ENCODE measurements around the gene WASHC3. TPM values are rescaled to one million over a fixed set of nuclear protein-coding genes. Genes with fewer than 3 reads are reported as not detected.

WASHC3 gene
- total RNA-seq, 1 donor from 2014 or later, result 34.6 TPM

DNA sequence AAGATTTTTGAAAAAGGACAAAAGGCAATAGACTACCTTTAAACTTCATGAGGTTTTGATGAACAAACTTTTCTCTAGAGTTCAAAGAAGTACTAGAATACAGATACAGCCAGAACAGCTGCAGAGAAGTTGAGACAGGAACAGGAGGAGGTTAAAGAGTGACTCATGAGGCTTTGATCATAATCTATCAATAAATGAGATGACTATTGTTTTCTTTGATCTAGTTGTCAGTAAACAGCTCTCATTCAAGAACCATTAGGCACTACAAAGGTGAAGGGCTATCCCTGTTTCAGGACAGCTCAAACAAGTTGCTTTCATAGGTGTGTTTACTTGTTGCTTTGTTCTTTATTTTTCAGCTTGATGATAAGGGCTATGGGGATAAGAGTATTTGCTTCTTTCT lies 2.4 kb downstream of the WASHC3 start:
- peaks cover 32% of the 10 kb centered on the region for H3K36me3 ChIP-seq
- ATAC-seq (no peak), DNase-seq (no peak)
- H3K27me3 ChIP-seq, result no peaks in the 10 kb centered on the region
- TF ChIP-seq, protein P1, sequence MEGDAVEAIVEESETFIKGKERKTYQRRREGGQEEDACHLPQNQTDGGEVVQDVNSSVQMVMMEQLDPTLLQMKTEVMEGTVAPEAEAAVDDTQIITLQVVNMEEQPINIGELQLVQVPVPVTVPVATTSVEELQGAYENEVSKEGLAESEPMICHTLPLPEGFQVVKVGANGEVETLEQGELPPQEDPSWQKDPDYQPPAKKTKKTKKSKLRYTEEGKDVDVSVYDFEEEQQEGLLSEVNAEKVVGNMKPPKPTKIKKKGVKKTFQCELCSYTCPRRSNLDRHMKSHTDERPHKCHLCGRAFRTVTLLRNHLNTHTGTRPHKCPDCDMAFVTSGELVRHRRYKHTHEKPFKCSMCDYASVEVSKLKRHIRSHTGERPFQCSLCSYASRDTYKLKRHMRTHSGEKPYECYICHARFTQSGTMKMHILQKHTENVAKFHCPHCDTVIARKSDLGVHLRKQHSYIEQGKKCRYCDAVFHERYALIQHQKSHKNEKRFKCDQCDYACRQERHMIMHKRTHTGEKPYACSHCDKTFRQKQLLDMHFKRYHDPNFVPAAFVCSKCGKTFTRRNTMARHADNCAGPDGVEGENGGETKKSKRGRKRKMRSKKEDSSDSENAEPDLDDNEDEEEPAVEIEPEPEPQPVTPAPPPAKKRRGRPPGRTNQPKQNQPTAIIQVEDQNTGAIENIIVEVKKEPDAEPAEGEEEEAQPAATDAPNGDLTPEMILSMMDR (IDR thresholded peaks at IDR 0.05), result no peak
- no peaks in the 10 kb centered on the region for H3K9me3 ChIP-seq
- intact Hi-C loops (cut with DNase I), result no loop called here
- no peaks in the 10 kb centered on the region for H3K4me1 ChIP-seq
- H3K27ac ChIP-seq, result no peak overlapping the region
- H3K4me3 ChIP-seq, result no peak overlapping the region

DNA sequence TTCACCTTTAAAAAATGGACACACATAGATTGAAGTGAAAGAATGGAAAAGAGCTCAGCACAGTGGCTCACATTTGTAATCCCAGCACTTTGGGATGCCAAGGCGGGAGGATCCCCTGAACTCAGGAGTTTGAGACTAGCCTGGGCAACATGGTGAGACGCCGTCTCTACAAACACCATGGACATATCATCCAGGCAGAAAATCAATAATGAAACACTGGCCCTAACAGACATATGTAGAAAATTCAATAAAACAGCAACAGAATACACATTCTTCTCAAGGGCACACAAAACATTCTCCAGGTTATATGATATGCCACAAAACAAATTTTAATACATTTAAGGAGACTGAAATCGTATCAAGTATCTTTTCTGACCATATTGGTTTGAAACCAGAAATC lies 7.4 kb downstream of the WASHC3 start:
- Histone ChIP-seq H3K9me3 (no peaks in the 10 kb centered on the region), H3K27me3 (no peaks in the 10 kb centered on the region), H3K27ac (no peak overlapping the region), H3K4me1 (peaks cover 5% of the 10 kb centered on the region), H3K36me3 (peaks cover 57% of the 10 kb centered on the region), H3K4me3 (no peak overlapping the region)
- intact Hi-C loops (cut with DNase I), result no loop called here
- TF ChIP-seq, protein P1 (IDR thresholded peaks at IDR 0.05), result no peak
- no peak for ATAC-seq
- DNase-seq, result no peak

GRCh38 chr12:102053062-102053349 lies 8.8 kb downstream of the WASHC3 start:
- DNase-seq (no peak), ATAC-seq (peak; percentile 33)
- H3K36me3 ChIP-seq, result peaks cover 64% of the 10 kb centered on the region
- H3K27me3 ChIP-seq, result no peaks in the 10 kb centered on the region
- H3K27ac ChIP-seq, result no peak overlapping the region
- no peaks in the 10 kb centered on the region for H3K9me3 ChIP-seq
- intact Hi-C loops (cut with DNase I), result no loop called here
- peaks cover 5% of the 10 kb centered on the region for H3K4me1 ChIP-seq
- no peak overlapping the region for H3K4me3 ChIP-seq
- TF ChIP-seq, protein P1 (IDR thresholded peaks at IDR 0.05), result no peak

DNA sequence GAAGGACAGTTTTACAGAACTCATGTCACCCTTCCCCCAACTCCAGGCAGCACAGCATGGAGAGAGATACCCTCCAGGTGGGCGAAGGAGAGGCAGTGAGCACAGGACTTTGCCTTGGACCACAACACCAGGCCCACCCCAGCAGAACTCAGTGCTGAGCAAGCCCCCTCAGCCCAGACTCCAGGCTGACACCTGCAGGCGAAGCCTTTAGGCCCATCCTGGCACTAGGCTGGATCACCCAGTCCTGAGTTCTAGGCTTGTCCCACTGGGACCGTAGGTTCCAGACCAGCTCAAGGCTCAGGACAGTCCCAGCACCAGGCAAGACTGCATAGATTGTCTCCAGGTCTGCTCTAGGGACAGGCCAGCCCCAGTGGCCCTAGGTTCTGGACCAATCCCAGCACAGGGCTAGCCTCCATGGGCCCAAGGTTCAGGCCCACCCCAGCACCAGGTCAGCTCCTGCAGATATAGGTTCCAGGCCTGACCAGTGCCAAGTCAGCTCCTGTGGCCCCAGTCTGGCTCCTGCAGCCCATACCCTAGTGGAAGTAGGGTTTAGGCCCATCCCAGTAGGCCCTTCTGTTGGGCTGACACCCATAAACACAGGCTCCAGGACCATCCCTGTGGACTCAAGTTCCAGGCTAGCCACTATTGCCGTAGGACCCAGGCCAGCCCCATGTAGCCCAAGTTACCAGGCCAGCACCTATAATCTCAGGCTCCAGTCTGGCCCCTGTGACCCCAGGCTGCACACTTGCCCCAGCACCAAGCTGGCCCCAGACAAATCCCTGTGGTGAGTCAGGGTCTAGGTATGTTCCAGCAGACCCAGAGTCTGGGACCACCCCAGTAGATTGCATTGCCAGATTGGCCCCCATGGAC lies 9.4 kb downstream of the WASHC3 start:
- Histone ChIP-seq H3K36me3 (peaks cover 62% of the 10 kb centered on the region), H3K27ac (no peak overlapping the region), H3K4me1 (peaks cover 5% of the 10 kb centered on the region), H3K27me3 (no peaks in the 10 kb centered on the region), H3K4me3 (no peak overlapping the region), H3K9me3 (no peaks in the 10 kb centered on the region)
- intact Hi-C loops (cut with DNase I), result no loop called here
- DNase-seq, result no peak
- TF ChIP-seq, protein P1 (IDR thresholded peaks at IDR 0.05), result no peak
- ATAC-seq, result peak; percentile 42

DNA sequence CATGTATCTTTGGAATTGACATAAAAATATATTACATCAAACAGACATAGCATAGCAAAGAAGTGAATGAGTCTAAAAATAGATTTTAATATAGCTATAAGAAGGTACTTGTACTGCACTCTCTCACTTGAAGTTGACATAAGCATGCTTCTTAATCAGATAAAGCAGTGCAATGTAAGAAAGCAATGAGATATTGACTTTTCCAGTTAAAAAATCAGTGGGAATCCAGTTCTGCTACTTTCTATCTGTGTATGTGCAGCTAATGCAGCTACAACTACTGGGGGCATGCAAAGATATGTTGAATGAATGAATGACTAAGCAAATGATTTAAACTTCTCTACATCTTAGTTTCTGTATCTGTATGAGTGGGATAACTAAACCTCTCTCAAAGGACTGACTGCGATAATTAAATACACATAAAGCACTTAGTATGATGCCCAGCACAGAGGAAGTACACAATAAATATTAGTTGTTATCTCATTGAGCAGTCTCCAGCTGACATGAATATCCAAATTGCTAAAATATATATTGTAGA lies 10.3 kb downstream of the WASHC3 start:
- H3K27ac ChIP-seq, result no peak overlapping the region
- ATAC-seq (no peak), DNase-seq (no peak)
- peaks cover 5% of the 10 kb centered on the region for H3K4me1 ChIP-seq
- intact Hi-C loops (cut with DNase I), result no loop called here
- TF ChIP-seq, protein P1 (IDR thresholded peaks at IDR 0.05), result no peak
- no peaks in the 10 kb centered on the region for H3K9me3 ChIP-seq
- no peak overlapping the region for H3K4me3 ChIP-seq
- H3K36me3 ChIP-seq, result peaks cover 59% of the 10 kb centered on the region
- H3K27me3 ChIP-seq, result no peaks in the 10 kb centered on the region
